ENCODE results near the gene UBXN10. TPM values are rescaled to one million over a fixed set of nuclear protein-coding genes. Genes with fewer than 3 reads are reported as not detected.

Gene UBXN10
- total RNA-seq, 1 experiment from 2014 or later, result not detected

DNA sequence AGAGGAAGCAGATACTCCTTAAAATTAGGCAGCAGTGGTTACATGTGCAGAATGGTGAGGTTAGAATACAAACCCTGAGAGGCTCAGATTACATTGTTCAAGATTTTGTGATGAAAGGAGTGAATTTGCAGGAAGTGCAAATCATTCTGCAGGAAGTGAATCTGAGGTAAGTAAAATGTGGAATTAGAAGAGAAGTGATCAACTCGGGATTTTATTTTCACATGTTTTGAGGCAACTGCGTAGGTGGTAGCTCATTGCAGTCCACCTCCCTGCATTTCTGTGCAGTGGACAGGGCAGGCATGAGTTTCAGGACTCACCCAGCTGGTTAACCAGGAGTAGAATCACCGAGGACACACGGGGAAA lies 2.5 kb downstream of the UBXN10 start:
- Histone ChIP-seq H3K27me3 (0 out of 2 replicates have a peak, but pooled peaks cover 3% of the 10 kb centered on the region), H3K9me3 (no peaks in the 10 kb centered on the region), H3K4me3 (no peak overlapping the region), H3K36me3 (no peaks in the 10 kb centered on the region)
- DNase-seq, result no peak

GRCh38 chr1:20189664-20190063 lies 3.8 kb downstream of the UBXN10 start:
- Histone ChIP-seq H3K27me3 (0 out of 2 replicates have a peak, but pooled peaks cover 3% of the 10 kb centered on the region), H3K4me3 (no peak overlapping the region), H3K36me3 (no peaks in the 10 kb centered on the region), H3K9me3 (no peaks in the 10 kb centered on the region)
- no peak for DNase-seq

- no peaks in the 10 kb centered on the region for H3K9me3 ChIP-seq
- no peak for DNase-seq
- 0 out of 2 replicates have a peak, but pooled peaks cover 3% of the 10 kb centered on the region for H3K27me3 ChIP-seq
- no peak overlapping the region for H3K4me3 ChIP-seq
- no peaks in the 10 kb centered on the region for H3K36me3 ChIP-seq
Measured at GRCh38 chr1:20190256-20191160, 4.6 kb downstream of the UBXN10 start.

DNA sequence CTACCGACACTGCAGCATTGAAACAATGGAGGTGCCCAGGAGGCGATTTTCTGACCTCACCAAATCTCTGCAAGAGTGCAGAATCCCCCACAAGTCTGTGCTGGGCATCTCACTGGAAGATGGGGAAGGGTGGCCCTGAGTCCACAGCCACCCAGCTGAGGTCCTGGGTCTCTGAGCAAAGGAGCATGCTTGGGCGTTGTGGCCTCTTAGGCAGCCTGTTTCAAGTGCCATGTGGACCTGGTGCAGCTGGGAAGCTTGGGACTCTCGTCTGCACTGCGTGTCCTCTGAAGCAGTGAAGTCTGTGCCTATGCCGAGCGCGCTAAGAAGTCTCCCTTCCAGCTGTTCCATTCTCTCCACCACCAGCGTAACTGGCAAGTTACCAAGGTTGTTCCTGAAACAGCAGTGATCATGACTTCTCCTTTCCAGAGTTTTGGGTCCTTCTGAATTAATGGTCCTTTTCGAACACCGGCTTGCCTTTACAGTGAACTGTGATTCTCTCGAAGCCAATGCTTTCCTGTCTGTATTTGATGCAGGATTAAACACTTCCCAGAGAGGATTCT lies 5.5 kb downstream of the UBXN10 start:
- Histone ChIP-seq H3K9me3 (no peaks in the 10 kb centered on the region), H3K27me3 (0 out of 2 replicates have a peak, but pooled peaks cover 3% of the 10 kb centered on the region), H3K36me3 (no peaks in the 10 kb centered on the region), H3K4me3 (no peak overlapping the region)
- DNase-seq, result no peak

- H3K4me3 ChIP-seq, result no peak overlapping the region
- no peaks in the 10 kb centered on the region for H3K9me3 ChIP-seq
- 0 out of 2 replicates have a peak, but pooled peaks cover 3% of the 10 kb centered on the region for H3K27me3 ChIP-seq
- no peaks in the 10 kb centered on the region for H3K36me3 ChIP-seq
- no peak for DNase-seq
Measured at GRCh38 chr1:20192364-20192763, 6.5 kb downstream of the UBXN10 start.

DNA sequence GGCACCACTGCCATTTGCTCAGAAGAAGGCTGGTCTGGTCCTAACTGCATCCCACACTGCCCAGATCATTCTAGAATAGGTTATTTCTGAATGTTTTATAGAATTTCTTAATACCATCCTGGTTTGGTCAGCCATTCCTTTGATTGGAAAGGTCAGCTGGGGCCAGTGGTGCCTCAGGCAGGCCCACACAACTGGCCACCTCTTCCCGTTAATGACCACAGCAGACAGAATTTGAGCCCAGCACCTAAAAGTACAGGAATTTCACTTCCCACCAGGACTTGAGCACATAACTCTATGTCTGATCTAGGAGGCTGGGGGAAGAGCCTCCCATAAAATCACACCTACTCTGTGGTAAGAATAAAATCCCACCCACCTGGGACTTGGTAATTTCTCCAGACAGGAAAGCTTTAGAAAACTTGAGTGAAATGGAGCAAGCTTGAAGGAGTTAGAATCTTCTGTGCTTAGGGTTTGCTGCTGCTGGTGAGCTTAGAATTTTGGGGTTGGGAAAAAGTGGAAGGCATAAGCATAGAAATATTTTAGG lies 7.0 kb downstream of the UBXN10 start:
- H3K9me3 ChIP-seq, result no peaks in the 10 kb centered on the region
- H3K4me3 ChIP-seq, result no peak overlapping the region
- no peak for DNase-seq
- H3K36me3 ChIP-seq, result no peaks in the 10 kb centered on the region
- H3K27me3 ChIP-seq, result 0 out of 2 replicates have a peak, but pooled peaks cover 3% of the 10 kb centered on the region

DNA sequence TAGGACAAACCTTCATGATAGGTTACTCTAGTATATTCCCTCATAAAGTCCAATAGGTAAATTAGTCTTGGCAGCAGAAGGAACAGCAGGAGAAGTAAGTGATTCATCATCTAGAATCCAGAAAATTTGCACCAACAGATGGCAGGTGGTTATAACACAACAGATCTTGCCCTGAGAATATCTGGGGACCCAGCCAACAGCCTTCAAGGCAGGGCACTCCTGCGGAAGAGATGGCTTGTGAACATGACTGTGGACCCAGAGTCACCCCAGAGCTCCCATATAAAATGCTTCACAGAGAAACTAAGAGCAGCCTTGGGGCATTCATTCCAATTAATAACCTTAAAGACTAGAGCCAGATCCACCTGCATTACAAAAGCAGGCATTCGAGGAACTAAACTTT lies 8.3 kb downstream of the UBXN10 start:
- no peak for DNase-seq
- Histone ChIP-seq H3K9me3 (no peaks in the 10 kb centered on the region), H3K4me3 (no peak overlapping the region), H3K36me3 (no peaks in the 10 kb centered on the region), H3K27me3 (0 out of 2 replicates have a peak, but pooled peaks cover 3% of the 10 kb centered on the region)

GRCh38 chr1:20194757-20195461 lies 9.0 kb downstream of the UBXN10 start:
- Histone ChIP-seq H3K4me3 (no peak overlapping the region), H3K36me3 (no peaks in the 10 kb centered on the region), H3K27me3 (0 out of 2 replicates have a peak, but pooled peaks cover 3% of the 10 kb centered on the region), H3K9me3 (no peaks in the 10 kb centered on the region)
- peak; percentile 41 for DNase-seq

DNA sequence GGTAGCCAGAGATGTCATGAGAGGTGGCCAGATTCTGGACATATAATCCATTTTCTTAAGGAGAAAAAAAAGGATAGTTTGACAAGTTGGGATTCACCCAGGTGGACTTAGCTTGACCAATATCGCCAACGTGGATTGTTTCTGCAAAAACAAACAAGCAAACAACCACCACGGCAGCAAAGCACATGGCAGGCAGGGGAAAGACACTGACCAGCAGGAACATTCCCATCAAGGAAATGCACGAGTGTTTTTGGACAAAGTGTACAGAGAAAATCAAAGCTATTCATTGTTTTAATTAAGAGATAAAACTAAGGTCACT lies 9.5 kb downstream of the UBXN10 start:
- H3K27me3 ChIP-seq, result 0 out of 2 replicates have a peak, but pooled peaks cover 3% of the 10 kb centered on the region
- H3K36me3 ChIP-seq, result no peaks in the 10 kb centered on the region
- no peak overlapping the region for H3K4me3 ChIP-seq
- H3K9me3 ChIP-seq, result no peaks in the 10 kb centered on the region
- no peak for DNase-seq

GRCh38 chr1:20197329-20197791 lies 11.5 kb downstream of the UBXN10 start:
- Histone ChIP-seq H3K36me3 (no peaks in the 10 kb centered on the region), H3K4me3 (no peak overlapping the region), H3K9me3 (no peaks in the 10 kb centered on the region), H3K27me3 (0 out of 2 replicates have a peak, but pooled peaks cover 2% of the 10 kb centered on the region)
- no peak for DNase-seq

DNA sequence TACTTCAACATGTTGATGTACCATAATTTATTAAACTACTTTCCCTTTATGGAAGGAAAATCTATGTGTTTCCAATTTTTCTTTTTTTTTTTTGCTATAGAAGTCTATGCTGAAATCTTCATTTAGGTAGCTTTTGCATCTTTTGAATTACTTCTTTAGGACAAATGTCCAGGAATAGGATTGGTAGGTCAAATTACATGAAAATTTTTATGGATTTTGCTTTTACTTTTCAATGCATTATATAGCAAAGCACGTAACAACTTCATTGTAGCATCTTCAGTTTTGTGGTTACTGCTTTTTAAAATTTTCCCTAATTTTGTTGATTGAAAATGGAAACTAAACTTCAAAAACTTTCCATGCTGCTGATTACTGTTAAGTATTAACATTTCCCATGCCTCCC lies 12.4 kb downstream of the UBXN10 start:
- Histone ChIP-seq H3K9me3 (no peaks in the 10 kb centered on the region), H3K36me3 (no peaks in the 10 kb centered on the region), H3K4me3 (no peak overlapping the region), H3K27me3 (no peaks in the 10 kb centered on the region)
- no peak for DNase-seq

DNA sequence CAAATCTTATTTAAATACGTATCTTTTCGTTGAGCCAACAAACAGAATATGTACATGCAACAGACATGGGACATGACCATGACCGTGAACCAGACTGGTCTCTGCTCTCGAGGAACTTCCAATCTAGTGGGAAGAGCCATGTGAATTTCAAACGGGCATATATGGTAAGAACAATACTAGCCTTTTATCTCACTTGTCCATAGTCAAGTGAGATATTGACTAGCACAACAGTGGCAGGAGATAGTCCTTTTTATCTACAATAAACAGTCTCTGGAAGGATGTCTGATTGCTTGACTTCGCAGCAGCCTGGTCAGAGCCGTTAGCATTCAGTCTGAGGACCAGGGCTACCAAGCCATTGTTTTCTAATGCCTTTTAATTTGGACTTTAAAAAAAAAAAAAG lies 13.0 kb downstream of the UBXN10 start:
- Histone ChIP-seq H3K9me3 (no peaks in the 10 kb centered on the region), H3K36me3 (no peaks in the 10 kb centered on the region), H3K27me3 (no peaks in the 10 kb centered on the region), H3K4me3 (no peak overlapping the region)
- DNase-seq, result no peak

- no peak for DNase-seq
- Histone ChIP-seq H3K9me3 (no peaks in the 10 kb centered on the region), H3K27me3 (no peaks in the 10 kb centered on the region), H3K36me3 (no peaks in the 10 kb centered on the region), H3K4me3 (no peak overlapping the region)
Measured at GRCh38 chr1:20199403-20199802, 13.5 kb downstream of the UBXN10 start.

GRCh38 chr1:20199840-20200239 lies 13.9 kb downstream of the UBXN10 start:
- Histone ChIP-seq H3K9me3 (no peaks in the 10 kb centered on the region), H3K27me3 (no peaks in the 10 kb centered on the region), H3K36me3 (no peaks in the 10 kb centered on the region), H3K4me3 (no peak overlapping the region)
- DNase-seq, result no peak

DNA sequence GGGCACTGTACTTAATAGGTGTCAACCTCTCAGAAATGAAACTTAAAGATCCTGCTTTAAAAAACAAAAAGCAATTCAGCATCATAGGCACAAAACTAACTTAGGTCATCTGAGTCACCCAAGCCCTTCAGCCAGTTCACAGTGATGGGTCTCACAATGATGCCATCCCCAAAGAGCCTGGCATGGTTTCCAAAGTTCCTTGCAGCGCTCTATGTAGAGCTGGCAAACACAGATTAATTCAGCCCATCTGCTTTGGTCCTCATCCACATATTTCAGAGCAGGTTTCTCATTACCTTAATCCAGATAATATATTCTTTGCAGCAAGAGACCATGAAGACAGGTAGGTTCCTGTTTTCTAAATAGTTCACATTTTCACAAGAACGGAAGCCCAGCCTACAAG lies 15.1 kb downstream of the UBXN10 start:
- no peak for DNase-seq
- Histone ChIP-seq H3K4me3 (no peak overlapping the region), H3K27me3 (no peaks in the 10 kb centered on the region), H3K9me3 (no peaks in the 10 kb centered on the region), H3K36me3 (no peaks in the 10 kb centered on the region)

DNA sequence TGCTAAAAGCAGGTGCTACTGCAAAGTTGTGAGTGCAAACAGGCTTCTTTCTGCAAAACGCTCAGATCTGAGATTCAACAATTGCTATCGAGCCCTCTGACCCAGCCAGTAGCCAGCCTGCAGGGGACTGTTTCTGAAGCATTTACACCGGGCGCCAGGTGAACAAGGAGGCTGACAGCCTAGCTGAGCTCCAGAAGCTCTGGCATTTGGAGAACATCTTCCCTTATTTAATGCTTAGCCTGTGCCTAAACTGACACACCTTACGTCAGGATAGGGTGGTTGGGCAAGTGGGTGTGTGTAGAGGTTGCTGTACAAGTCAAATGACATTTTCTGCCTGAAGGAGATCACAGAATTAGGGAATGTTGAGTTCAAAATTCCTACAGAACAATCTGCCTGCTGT lies 16.3 kb downstream of the UBXN10 start:
- Histone ChIP-seq H3K27me3 (no peaks in the 10 kb centered on the region), H3K9me3 (no peaks in the 10 kb centered on the region), H3K4me3 (no peak overlapping the region), H3K36me3 (no peaks in the 10 kb centered on the region)
- no peak for DNase-seq

- no peak for DNase-seq
- Histone ChIP-seq H3K36me3 (no peaks in the 10 kb centered on the region), H3K9me3 (no peaks in the 10 kb centered on the region), H3K27me3 (no peaks in the 10 kb centered on the region), H3K4me3 (no peak overlapping the region)
Measured at GRCh38 chr1:20207546-20207945, 21.6 kb downstream of the UBXN10 start.

Data from MG63 (cell line).